ENCODE results near the gene GNG2.

- TF ChIP-seq CTCF (IDR thresholded peaks at IDR 0.05 in 8 of 11, conservative IDR thresholded peaks at IDR 0.05 in 3 of 11) (no peak), POLR2A (IDR thresholded peaks at IDR 0.05) (no peak)
Observed at GRCh38 chr14:51844081-51844881, 16.1 kb upstream of the GNG2 start.
